Liver (tissue), 3 donors: ENCODE results near the gene STOML1.

ENCODE experiments used
- CTCF ChIP-seq: fragments of 150-350 bp; IDR thresholded peaks from 2 replicates; pipeline ENCODE4 v1.5.1; 2017; ENCODE audit warnings: improper control_type of control experiment, low read depth, low read length; ENCODE audit not compliant: missing input control
- GABPA ChIP-seq, 2 donors: IDR thresholded peaks in 1 of 2; conservative IDR thresholded peaks in 1 of 2; 2 replicates each; pipeline ENCODE4 v1.6.1; 2016; ENCODE audit warnings: antibody characterized with exemption in 2 of 2, mild to moderate bottlenecking in 1 of 2, moderate library complexity in 1 of 2
- JUND ChIP-seq, 2 donors: IDR thresholded peaks; 2 replicates each; pipeline ENCODE4 v1.6.1; 2016; ENCODE audit warnings: antibody characterized with exemption in 2 of 2
- MAX ChIP-seq: IDR thresholded peaks from 2 replicates; pipeline ENCODE4 v1.6.1; 2016; ENCODE audit warnings: antibody characterized with exemption
- NR2F2 ChIP-seq: IDR thresholded peaks from 2 replicates; pipeline ENCODE4 v1.6.1; 2016; ENCODE audit warnings: antibody characterized with exemption
- RAD21 ChIP-seq, 2 donors: IDR thresholded peaks; 2 replicates each; pipeline ENCODE4 v1.6.1; 2016; ENCODE audit warnings: antibody characterized with exemption in 2 of 2, mild to moderate bottlenecking in 2 of 2
- REST ChIP-seq: IDR thresholded peaks from 2 replicates; pipeline ENCODE4 v1.6.1; 2016; ENCODE audit warnings: antibody characterized with exemption, mild to moderate bottlenecking
- RXRA ChIP-seq, 2 donors: IDR thresholded peaks; 2 replicates each; pipeline ENCODE4 v1.6.1; 2017 to 2018; ENCODE audit warnings: antibody characterized with exemption in 2 of 2, mild to moderate bottlenecking in 1 of 2
- SP1 ChIP-seq: IDR thresholded peaks from 2 replicates; pipeline ENCODE4 v1.6.1; 2018; ENCODE audit warnings: antibody characterized with exemption, mild to moderate bottlenecking
- TAF1 ChIP-seq: conservative IDR thresholded peaks from 2 replicates; pipeline ENCODE4 v1.6.1; 2016; ENCODE audit warnings: antibody characterized with exemption, mild to moderate bottlenecking
- YY1 ChIP-seq: IDR thresholded peaks from 2 replicates; pipeline ENCODE4 v1.6.1; 2016; ENCODE audit warnings: antibody characterized with exemption, mild to moderate bottlenecking
- ZBTB33 ChIP-seq: IDR thresholded peaks from 2 replicates; pipeline ENCODE4 v1.6.1; 2016; ENCODE audit warnings: antibody characterized with exemption
- donor health status: healthy.
- donor health status: healthy.

GRCh38 chr15:73965094-73965757, 26.9 kb downstream of the STOML1 start:
- no peak for TF ChIP-seq CTCF
- no peak for TF ChIP-seq SP1
- TF ChIP-seq JUND (IDR thresholded peaks at IDR 0.05) = no peak
- TF ChIP-seq GABPA (IDR thresholded peaks at IDR 0.05 in 1 of 2, conservative IDR thresholded peaks at IDR 0.05 in 1 of 2) = no peak
- TF ChIP-seq ZBTB33 = no peak
- TF ChIP-seq RAD21 (IDR thresholded peaks at IDR 0.05) = no peak
- no peak for TF ChIP-seq RXRA (IDR thresholded peaks at IDR 0.05)
- TF ChIP-seq MAX = no peak
- no peak for TF ChIP-seq TAF1
- TF ChIP-seq NR2F2 = no peak
- no peak for TF ChIP-seq YY1
- no peak for TF ChIP-seq REST
